Peyer's patch (tissue), 4 donors: ENCODE results near the gene FAM193A.
A peak's percentile ranks its signal among the peaks of the same experiment; 100 is the strongest.

Experiments used
- CTCF ChIP-seq, 6 experiments: fragments of 450-650 bp in 4 of 6; fragments of 200-600 bp in 2 of 6; sonication (generic) in 1 of 6; IDR thresholded peaks; one replicate each; pipeline ENCODE4 v1.5.1; 2017 to 2019; ENCODE audit warnings: antibody characterized with exemption in 6 of 6, mild to moderate bottlenecking in 3 of 6, moderate library complexity in 1 of 6
- POLR2A ChIP-seq, 2 donors: fragments of 450-650 bp; IDR thresholded peaks; one replicate each; pipeline ENCODE4 v1.5.1; 2017; ENCODE audit warnings: antibody characterized with exemption in 2 of 2, mild to moderate bottlenecking in 2 of 2, moderate library complexity in 2 of 2

DNA sequence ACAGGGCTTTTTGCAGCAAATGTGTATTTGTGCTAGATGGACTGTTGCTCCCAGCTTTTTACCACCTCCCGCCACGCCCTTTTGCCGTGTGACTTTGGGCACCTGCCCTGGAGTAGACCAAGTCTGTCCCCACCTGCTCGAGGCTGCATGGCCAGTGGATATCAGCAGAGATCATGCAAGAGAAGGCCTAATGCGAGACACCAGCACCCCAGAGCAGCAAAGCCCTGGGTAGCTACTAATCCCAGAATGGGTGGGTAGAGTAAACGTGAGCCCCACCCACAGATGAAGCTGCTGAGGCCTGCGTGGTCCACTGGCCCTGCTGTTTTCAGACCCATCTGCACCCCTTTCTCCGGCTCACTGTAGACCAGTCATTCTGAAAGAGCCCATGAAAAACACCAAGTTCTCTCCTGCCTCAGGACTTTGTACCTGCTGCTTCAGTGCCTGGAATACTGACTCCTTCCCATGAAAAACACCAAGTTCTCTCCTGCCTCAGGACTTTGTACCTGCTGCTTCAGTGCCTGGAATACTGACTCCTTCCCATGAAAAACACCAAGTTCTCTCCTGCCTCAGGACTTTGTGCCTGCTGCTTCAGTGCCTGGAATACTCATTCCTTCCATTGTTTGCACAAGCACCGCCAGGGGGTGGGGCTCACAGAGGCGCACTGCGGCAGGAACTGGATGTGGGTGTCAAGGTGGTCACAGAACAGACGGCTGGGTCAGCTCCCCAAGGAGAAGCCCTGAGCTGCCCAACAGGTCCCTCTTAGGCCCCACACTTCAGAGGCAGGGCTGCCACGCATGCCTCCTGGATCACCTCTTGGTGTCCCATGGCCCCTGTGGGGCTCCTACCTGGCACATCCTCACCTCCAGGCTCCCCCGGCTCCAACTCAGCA is 224.8 kb downstream of the FAM193A start:
- TF ChIP-seq CTCF (IDR thresholded peaks at IDR 0.05) (peak in 3 of 6 experiments; percentile 46 to 58 (median 56)), POLR2A (IDR thresholded peaks at IDR 0.05) (peak; percentile 66 to 85)
